GM18520 (cell line): Measurements from ENCODE around the gene PDPN.
"Not testable (repeated sequence)": the region's sequence is repeated elsewhere in the genome, so short reads cannot be mapped to it uniquely, and the experiment has no call there.

Experiments used
- ATAC-seq: cut with Tn5 transposase; IDR thresholded peaks from one replicate; pipeline ENCODE4 v1.9.1; 2021; ENCODE audit not compliant: unreplicated experiment

The PDPN gene

GRCh38 chr1:13583595-13583965 lies at the start of gene PDPN:
TSS of gene PDPN (plus strand) at chr1:13583832. CDS start at chr1:13584034, 202 bp downstream.
- no peak for ATAC-seq

GRCh38 chr1:13535227-13535626 lies 48.4 kb upstream of the PDPN start:
- no peak for ATAC-seq

DNA sequence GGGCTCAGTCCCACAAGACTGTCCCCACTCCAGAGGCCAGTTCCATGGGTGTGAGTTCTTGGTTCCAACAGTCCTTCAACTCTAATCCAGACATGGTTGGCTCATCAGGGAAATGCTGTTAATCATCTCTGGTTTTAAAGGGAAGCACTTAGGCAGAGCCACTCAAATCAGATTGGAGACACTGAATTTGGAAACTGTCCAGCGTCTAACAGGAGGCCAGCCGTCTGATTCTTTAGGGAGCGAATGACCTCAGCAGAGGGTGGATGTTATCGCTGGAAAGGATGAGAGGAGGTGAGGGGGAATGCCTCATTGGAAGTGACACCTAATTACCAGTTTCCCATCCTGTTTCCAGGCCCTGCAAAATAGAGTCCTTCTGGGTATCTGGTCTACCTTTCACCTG lies 47.1 kb upstream of the PDPN start:
- no peak for ATAC-seq

DNA sequence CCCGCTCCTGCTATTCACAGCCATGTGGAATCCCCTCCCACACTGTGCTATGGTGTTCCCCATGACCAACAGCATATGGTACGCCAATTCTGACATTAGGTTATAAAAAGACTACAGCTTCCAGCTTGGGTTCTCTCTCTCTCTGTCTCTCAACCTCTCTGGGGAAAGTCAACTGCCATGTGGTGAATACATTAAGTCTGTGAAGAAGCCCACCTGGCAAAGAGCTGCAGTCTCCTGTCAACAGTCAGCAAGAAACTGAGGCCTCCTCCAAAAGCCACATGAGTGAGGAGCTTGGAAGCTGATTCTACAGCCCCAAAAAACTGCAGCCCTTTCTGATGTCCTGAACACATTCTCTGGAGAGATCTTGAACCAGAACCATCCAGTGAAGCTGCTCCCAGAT lies 44.8 kb upstream of the PDPN start:
- no peak for ATAC-seq

GRCh38 chr1:13539683-13540082 lies 43.9 kb upstream of the PDPN start:
- no peak for ATAC-seq

GRCh38 chr1:13540866-13541265 lies 42.8 kb upstream of the PDPN start:
- no peak for ATAC-seq

GRCh38 chr1:13541435-13542215 lies 42.0 kb upstream of the PDPN start:
- no peak for ATAC-seq

GRCh38 chr1:13543451-13544220 lies 40.0 kb upstream of the PDPN start:
- no peak for ATAC-seq

GRCh38 chr1:13544221-13544556 lies 39.4 kb upstream of the PDPN start:
- ATAC-seq, result no peak

DNA sequence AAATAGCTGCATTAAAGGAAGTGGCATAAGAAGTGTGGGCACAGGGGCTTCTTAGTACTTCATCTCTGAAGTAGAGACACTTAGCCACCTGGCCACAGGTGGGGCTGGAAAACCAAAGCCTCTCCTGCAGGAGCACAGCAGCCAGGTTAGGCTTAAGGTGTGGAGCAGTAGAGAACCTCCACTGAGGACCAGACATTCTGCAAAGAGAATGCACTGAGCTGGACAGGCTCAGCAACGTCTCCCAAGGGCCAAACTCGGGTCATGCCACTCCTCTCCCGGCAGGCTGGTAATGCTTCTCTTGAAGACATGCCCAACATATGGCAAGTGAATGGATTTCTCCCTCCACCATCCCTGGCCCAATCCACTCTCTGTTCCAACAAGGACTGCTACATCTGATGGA lies 36.8 kb upstream of the PDPN start:
- no peak for ATAC-seq

DNA sequence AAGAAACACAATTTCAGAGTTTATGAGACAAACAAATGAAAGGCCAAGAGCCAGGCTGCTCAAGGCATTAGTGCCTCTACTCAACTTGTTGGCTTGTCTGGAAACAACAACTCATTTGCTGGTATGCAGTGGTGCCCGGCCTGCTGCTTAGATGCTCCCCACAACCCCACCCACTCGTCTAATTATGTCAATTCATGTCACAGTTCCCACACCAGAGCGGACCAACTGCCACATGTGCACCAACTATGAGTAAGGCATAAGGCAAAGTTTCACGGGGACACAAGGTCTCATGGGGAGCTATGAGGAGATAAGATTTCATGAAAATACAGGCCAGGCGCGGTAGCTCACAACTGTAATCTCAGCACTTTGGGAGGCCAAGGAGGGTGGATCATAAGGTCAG lies 35.4 kb upstream of the PDPN start:
- ATAC-seq, result no peak

GRCh38 chr1:13549021-13549420 lies 34.6 kb upstream of the PDPN start:
- ATAC-seq, result no peak

- ATAC-seq, result no peak
Observed at GRCh38 chr1:13549521-13549920, 34.1 kb upstream of the PDPN start.

- ATAC-seq, result no peak
Observed at GRCh38 chr1:13550663-13551062, 33.0 kb upstream of the PDPN start.

DNA sequence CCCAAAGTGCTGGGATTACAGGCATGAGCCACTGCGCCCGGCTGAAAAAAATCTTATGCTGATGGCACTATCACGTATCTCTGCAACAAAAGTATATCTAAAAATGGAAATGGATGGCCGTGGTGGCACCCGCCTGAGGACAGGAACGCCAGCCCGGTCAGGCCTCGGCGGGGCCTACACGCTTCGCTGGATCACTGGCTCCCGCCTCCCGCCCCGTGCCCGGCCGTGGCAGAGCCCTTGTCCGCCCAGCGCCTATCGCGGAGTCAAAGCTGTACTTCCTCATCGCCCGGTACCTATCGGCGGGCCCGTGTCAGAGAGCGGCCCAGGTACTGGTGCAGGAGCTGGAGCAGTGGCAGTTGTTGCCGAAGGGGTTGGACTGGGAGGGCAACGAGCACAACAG lies 28.8 kb upstream of the PDPN start:
- no peak for ATAC-seq

DNA sequence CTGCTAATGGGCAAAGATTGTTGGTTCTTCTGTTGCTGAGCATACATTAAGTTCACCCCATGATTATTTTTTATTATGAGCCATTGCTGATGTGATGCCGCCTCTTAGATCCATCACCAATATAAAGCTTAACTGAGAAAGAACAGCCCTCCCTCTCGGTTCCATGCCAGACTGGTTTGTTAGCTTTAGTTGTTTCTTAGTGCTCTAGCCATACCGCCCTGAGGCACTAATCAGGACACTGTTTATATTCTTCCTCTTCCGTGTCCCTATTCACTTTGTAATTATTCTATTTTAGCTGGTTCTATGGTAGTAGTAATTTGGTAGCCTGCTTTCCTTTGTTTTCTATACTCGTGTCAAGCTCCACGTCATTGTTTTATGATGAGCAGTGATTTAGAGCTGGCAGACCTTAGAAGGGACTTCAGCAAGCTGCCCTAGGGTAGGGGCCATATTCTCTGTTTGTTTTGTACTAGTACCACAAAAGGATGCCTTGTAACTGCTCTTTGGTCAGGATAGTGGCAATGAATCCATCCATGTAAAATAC lies 27.3 kb upstream of the PDPN start:
- ATAC-seq, result no peak

GRCh38 chr1:13560541-13560940 lies 23.1 kb upstream of the PDPN start:
- ATAC-seq, result no peak

DNA sequence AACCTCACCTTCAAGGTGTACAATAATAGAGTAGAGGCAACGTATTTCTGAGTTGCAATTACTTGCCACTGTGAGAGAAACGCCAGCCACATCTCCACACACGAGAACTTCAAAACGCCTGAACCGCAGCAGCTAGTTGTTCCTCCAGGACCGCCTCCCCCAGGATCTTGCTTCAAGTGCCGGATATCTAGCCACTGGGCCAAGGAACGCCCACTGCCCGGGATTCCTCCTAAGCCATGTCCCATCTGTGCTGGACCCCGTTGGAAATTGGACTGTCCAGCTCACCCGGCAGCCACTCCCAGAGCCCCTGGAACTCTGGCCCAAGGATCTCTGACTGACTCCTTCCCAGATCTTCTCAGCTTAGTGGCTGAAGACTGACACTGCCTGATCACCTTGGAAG lies 20.7 kb upstream of the PDPN start:
- ATAC-seq, result not testable (repeated sequence)

GRCh38 chr1:13564073-13564472 lies 19.6 kb upstream of the PDPN start:
- no peak for ATAC-seq

DNA sequence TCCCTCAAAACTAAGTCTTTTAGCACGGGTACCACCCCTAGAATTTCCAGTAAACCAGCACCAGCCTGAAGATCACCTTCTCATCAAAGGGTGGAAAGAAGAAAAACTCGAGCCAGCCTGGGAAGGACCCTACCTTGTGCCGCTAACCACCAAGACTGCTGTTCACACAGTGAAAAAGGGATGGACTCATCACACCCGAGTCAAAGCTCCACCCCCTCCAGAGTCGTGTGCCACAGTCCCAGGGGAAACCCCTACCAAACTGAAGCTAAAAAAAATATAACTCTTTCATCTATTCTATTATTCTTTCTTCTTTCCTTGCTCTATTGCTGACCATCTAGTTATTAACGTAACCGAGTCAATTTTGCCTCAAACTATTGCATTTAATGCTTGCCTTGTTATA lies 13.2 kb upstream of the PDPN start:
- not testable (repeated sequence) for ATAC-seq

DNA sequence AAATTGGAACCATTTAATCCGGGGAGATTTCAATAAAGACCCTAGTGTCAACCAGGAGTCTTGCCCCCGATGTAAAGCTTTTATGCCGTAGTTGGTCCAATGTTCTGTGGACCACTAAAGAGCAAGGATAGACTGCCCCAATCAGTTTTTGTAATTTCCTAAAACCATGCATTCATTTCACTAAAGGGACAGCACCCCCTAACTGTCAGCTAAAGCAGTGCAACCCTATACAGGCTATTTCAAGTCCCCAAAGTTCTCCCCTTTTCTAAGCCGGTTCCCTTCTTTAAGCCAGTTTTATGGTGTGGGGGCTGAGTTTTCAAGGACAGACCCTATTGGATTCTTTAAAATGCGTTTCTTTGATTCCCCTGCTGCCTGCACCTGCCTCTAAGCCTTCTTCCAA lies 12.7 kb upstream of the PDPN start:
- ATAC-seq, result no peak

DNA sequence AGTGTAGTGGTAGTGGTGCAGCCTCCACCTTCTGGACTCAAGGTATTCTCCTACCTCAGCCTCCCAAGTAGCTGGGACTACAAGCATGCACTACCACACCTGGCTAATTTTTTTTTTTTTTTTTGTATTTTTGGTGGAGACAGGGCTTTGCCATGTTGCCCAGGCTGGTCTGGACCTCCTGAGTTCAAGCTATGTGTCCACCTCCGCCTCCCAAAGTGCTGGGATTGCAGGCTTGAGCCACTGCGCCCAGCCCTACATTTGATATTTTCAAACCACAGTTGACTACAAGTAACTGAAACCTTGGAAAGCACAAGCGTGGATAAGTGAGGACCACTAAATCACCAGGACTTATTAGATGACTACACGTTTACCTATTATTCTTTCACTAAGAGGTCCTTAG lies 10.0 kb upstream of the PDPN start:
- no peak for ATAC-seq
